Right atrium auricular region (tissue), 2 donors: ENCODE data around the gene RGPD4. TPM values are rescaled to one million over a fixed set of nuclear protein-coding genes. Genes with fewer than 3 reads are reported as not detected.
A peak's percentile ranks its signal among the peaks of the same experiment; 100 is the strongest.
"Not testable (repeated sequence)": the region's sequence is repeated elsewhere in the genome, so short reads cannot be mapped to it uniquely, and the experiment has no call there.

ENCODE experiments used
- DNase-seq: peaks from one replicate; pipeline ENCODE4 v3.0.0-alpha.2; 2019; ENCODE audit warnings: low spot score
- H3K27ac ChIP-seq, 2 donors: fragments of 200-600 bp; sonication (generic); 1 replicate in 1 of 2; 2 replicates in 1 of 2; pipeline ENCODE4 v1.5.1; 2016 to 2019
- H3K27me3 ChIP-seq, 2 donors: fragments of 200-600 bp; sonication (generic); one replicate each; pipeline versions ENCODE4 v1.5.1 to v1.6.0; 2017 to 2019
- H3K36me3 ChIP-seq: fragments of 200-600 bp; sonication (generic); one replicate; pipeline ENCODE4 v1.5.1; 2016
- H3K4me1 ChIP-seq, 2 donors: fragments of 200-600 bp; sonication (generic); one replicate each; pipeline versions ENCODE4 v1.5.1 to v1.6.0; 2017 to 2019
- H3K4me3 ChIP-seq, 2 donors: fragments of 200-600 bp; sonication (generic); 1 replicate in 1 of 2; 2 replicates in 1 of 2; pipeline ENCODE4 v1.5.1; 2017 to 2019; ENCODE audit warnings: mild to moderate bottlenecking in 1 of 2, moderate library complexity in 1 of 2
- H3K9me3 ChIP-seq, 2 donors: fragments of 200-600 bp; sonication (generic); one replicate each; pipeline ENCODE4 v1.5.1; 2019
- total RNA-seq, 2 donors: library from RNA; depleted of rRNA; stranded (reverse); fragments of >200 nt; gene quantifications; one replicate each; pipeline ENCODE4 v1.1.0, GENCODE V29; 2016
- TF ChIP-seq, protein P1 (sequence below), 2 donors: fragments of 200-600 bp; sonication (generic); IDR thresholded peaks; one replicate each; pipeline ENCODE4 v1.5.1; 2019; ENCODE audit warnings: antibody characterized with exemption in 2 of 2

Gene RGPD4
- total RNA-seq, 2 donors from 2014 or later: 0.26 TPM; not detected in 1

GRCh38 chr2:107812006-107812405 is 14.7 kb upstream of the RGPD4 start:
- Histone ChIP-seq H3K27me3 (no peaks in the 10 kb centered on the region), H3K36me3 (no peaks in the 10 kb centered on the region), H3K4me1 (peaks cover 0 to 29% of the 10 kb centered on the region in 2 donors), H3K9me3 (no peaks in the 10 kb centered on the region), H3K27ac (peak overlapping the region in 1 of 2 donors; percentile 89), H3K4me3 (no peak overlapping the region)
- TF ChIP-seq, protein P1, sequence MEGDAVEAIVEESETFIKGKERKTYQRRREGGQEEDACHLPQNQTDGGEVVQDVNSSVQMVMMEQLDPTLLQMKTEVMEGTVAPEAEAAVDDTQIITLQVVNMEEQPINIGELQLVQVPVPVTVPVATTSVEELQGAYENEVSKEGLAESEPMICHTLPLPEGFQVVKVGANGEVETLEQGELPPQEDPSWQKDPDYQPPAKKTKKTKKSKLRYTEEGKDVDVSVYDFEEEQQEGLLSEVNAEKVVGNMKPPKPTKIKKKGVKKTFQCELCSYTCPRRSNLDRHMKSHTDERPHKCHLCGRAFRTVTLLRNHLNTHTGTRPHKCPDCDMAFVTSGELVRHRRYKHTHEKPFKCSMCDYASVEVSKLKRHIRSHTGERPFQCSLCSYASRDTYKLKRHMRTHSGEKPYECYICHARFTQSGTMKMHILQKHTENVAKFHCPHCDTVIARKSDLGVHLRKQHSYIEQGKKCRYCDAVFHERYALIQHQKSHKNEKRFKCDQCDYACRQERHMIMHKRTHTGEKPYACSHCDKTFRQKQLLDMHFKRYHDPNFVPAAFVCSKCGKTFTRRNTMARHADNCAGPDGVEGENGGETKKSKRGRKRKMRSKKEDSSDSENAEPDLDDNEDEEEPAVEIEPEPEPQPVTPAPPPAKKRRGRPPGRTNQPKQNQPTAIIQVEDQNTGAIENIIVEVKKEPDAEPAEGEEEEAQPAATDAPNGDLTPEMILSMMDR (IDR thresholded peaks at IDR 0.05): no peak
- no peak for DNase-seq

DNA sequence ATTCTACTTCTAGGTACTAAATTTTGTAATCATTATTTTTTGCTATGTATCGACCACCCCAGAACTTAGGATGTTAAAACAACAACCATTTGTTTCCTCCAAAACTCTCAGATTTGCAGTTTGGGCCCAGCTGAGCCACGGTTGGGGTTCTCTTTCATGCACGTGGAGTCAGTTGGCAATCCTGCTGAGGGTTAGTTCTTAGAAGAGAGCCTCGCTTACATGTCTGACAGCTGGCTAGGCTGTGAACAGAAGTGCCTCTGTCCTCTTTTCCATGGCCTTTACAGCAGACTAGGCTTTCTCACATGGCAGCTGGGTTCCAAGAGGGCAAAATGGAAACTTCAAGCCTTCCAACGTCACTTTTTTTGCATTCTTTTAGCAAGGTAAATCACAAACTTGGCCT is 9.3 kb upstream of the RGPD4 start:
- TF ChIP-seq, protein P1 (IDR thresholded peaks at IDR 0.05): no peak
- Histone ChIP-seq H3K27ac (no peak overlapping the region), H3K36me3 (no peaks in the 10 kb centered on the region), H3K27me3 (no peaks in the 10 kb centered on the region), H3K4me3 (no peak overlapping the region), H3K9me3 (no peaks in the 10 kb centered on the region), H3K4me1 (no peaks in the 10 kb centered on the region)
- DNase-seq: no peak

DNA sequence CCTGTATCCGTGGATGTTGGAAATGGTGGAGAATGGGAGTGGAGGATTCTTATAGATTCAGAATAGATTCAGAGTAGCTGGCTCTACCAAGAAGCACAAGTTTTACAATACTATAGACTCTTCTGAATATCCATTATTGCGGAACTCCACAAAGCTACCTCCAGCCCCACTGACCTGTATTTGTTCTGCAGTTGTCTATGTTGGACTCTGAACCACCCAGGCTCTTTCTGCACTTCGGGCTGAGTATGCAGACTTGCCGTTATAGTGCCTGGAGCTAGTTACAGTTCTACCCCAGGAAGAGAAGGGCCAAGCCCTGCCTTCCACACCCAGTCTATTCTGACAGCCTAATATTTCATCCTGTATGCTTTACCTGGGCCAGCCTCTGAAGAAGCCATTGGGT is 4.4 kb upstream of the RGPD4 start:
- no peak overlapping the region for H3K27ac ChIP-seq
- no peak overlapping the region for H3K4me3 ChIP-seq
- H3K27me3 ChIP-seq: no peaks in the 10 kb centered on the region
- no peaks in the 10 kb centered on the region for H3K4me1 ChIP-seq
- DNase-seq: no peak
- H3K9me3 ChIP-seq: no peaks in the 10 kb centered on the region
- H3K36me3 ChIP-seq: no peaks in the 10 kb centered on the region
- TF ChIP-seq, protein P1 (IDR thresholded peaks at IDR 0.05): no peak

GRCh38 chr2:107824451-107825205 is 2.1 kb upstream of the RGPD4 start:
- no peaks in the 10 kb centered on the region for H3K9me3 ChIP-seq
- H3K27me3 ChIP-seq: no peaks in the 10 kb centered on the region
- no peaks in the 10 kb centered on the region for H3K36me3 ChIP-seq
- no peak overlapping the region for H3K4me3 ChIP-seq
- no peak overlapping the region for H3K27ac ChIP-seq
- no peak for DNase-seq
- TF ChIP-seq, protein P1 (IDR thresholded peaks at IDR 0.05): no peak
- no peaks in the 10 kb centered on the region for H3K4me1 ChIP-seq

DNA sequence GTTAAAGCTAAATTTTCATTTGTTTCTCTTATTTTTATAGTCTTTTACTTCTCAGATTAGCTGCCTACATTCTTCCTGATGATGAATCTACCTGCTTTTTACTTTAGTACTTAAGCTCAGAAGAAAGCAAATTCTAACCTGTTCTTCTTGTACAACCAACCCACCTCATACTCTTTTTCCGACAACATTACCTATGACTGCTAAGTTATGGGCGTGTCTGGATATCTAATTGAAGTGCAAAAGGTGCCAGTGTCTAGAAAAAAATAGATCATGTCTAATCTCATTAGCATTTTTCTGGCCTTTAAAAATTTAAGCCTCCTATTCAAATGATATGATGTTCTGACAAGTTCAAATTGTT is 1.5 kb upstream of the RGPD4 start:
- TF ChIP-seq, protein P1 (IDR thresholded peaks at IDR 0.05): no peak
- no peak for DNase-seq

DNA sequence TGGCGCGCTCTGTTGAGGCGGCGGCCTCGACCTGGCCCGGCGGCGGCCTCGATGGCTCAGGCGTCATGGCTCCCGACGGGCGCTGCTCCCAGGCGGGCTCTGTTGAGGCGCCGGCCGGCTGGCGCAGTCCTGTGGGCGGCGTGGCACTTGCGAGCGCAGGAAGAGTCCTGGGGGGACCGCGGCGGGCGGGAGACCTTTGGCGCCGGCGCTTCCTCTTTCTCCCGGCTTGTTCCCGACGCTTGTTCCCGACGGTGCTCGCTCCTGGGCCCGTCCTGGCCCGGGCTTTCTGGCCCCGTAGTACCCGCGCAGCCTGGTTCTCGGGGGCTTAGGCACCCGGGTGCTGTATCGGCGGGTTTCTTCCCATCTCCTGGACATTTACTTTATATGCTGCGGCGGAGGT is 2.8 kb downstream of the RGPD4 start:
- H3K36me3 ChIP-seq, H3K4me1 ChIP-seq, H3K4me3 ChIP-seq, H3K27ac ChIP-seq, H3K27me3 ChIP-seq, DNase-seq, H3K9me3 ChIP-seq: not testable (repeated sequence)

More for the DNA sequence above, 1.5 kb upstream of the RGPD4 start:
- Histone ChIP-seq H3K36me3 (no peaks in the 10 kb centered on the region), H3K4me1 (no peaks in the 10 kb centered on the region), H3K27me3 (no peaks in the 10 kb centered on the region), H3K27ac (no peak overlapping the region), H3K4me3 (no peak overlapping the region), H3K9me3 (no peaks in the 10 kb centered on the region)

- H3K4me1 ChIP-seq, H3K27ac ChIP-seq, DNase-seq: not testable (repeated sequence)
Measured at GRCh38 chr2:107833152-107833551, 6.5 kb downstream of the RGPD4 start.

More at GRCh38 chr2:107833152-107833551, 6.5 kb downstream of the RGPD4 start:
- not testable (repeated sequence) for H3K27me3 ChIP-seq, H3K36me3 ChIP-seq, H3K9me3 ChIP-seq, H3K4me3 ChIP-seq
